22Rv1 (cell line): ENCODE measurements around the gene RAB20.
"Not testable (repeated sequence)": the region's sequence is repeated elsewhere in the genome, so short reads cannot be mapped to it uniquely, and the experiment has no call there.

Experiments
- H3K27ac ChIP-seq: fragments of 450-650 bp; 2 replicates; pipeline ENCODE4 v1.5.1; 2017
- CTCF ChIP-seq: fragments of 450-650 bp; IDR thresholded peaks from 2 replicates; pipeline ENCODE4 v1.5.1; 2017; ENCODE audit warnings: mild to moderate bottlenecking
- ZFX ChIP-seq: fragments of 450-650 bp; IDR thresholded peaks from 2 replicates; pipeline ENCODE4 v1.6.1; 2017; ENCODE audit warnings: antibody characterized with exemption, borderline replicate concordance

Gene RAB20

GRCh38 chr13:110501188-110501587 is 60.3 kb downstream of the RAB20 start:
- no peak overlapping the region for H3K27ac ChIP-seq
- TF ChIP-seq ZFX: no peak
- TF ChIP-seq CTCF: no peak

GRCh38 chr13:110500341-110500740 is 61.2 kb downstream of the RAB20 start:
- TF ChIP-seq CTCF (no peak), ZFX (no peak)
- H3K27ac ChIP-seq: peak overlapping the region; percentile 31; the same call in 1 of the 2 replicates

GRCh38 chr13:110499621-110500281 is 61.8 kb downstream of the RAB20 start:
- H3K27ac ChIP-seq: peak overlapping the region; percentile 31; the same call in 1 of the 2 replicates

GRCh38 chr13:110498765-110499164 is 62.8 kb downstream of the RAB20 start:
- TF ChIP-seq ZFX (no peak), CTCF (no peak)
- H3K27ac ChIP-seq: no peak overlapping the region

More at GRCh38 chr13:110499621-110500281, 61.8 kb downstream of the RAB20 start:
- no peak for TF ChIP-seq ZFX
- no peak for TF ChIP-seq CTCF

GRCh38 chr13:110498327-110498726 is 63.2 kb downstream of the RAB20 start:
- no peak for TF ChIP-seq CTCF
- no peak for TF ChIP-seq ZFX
- no peak overlapping the region for H3K27ac ChIP-seq

GRCh38 chr13:110497896-110498295 is 63.6 kb downstream of the RAB20 start:
- H3K27ac ChIP-seq: not testable (repeated sequence)

- TF ChIP-seq CTCF: no peak
- H3K27ac ChIP-seq: no peak overlapping the region
Observed at GRCh38 chr13:110497003-110497402, 64.5 kb downstream of the RAB20 start.

- TF ChIP-seq CTCF (no peak), ZFX (no peak)
- no peak overlapping the region for H3K27ac ChIP-seq
Observed at GRCh38 chr13:110496281-110496680, 65.2 kb downstream of the RAB20 start.
